Naive thymus-derived CD4-positive, alpha-beta T cell (primary cell): ENCODE measurements around the gene IKZF4. TPM values are rescaled to one million over a fixed set of nuclear protein-coding genes. Genes with fewer than 3 reads are reported as not detected.
"Not testable (repeated sequence)": the region's sequence is repeated elsewhere in the genome, so short reads cannot be mapped to it uniquely, and the experiment has no call there.

ENCODE experiments used
- ATAC-seq: fragments of 150-1000 bp; cut with Tn5 transposase; 2 replicates; pipeline ENCODE4 v1.10.0; 2021; ENCODE audit warnings: mild to moderate bottlenecking, moderate library complexity
- CTCF ChIA-PET: fragments of 350-600 bp; sonication (Branson Sonifier 250); formaldehyde crosslinking; loops from one replicate; lab custom pipeline; 2021; ENCODE audit warnings: antibody characterized with exemption; lab: Charles Lee
- POLR2A ChIA-PET: fragments of 350-600 bp; sonication (Branson Sonifier 250); formaldehyde crosslinking; loops from one replicate; lab custom pipeline; 2021; ENCODE audit warnings: antibody characterized with exemption, inconsistent platforms; lab: Charles Lee
- DNase-seq, 9 donors: peaks; one replicate each; pipeline versions ENCODE4 v3.0.0 to v3.0.0-alpha.2; 2020 to 2022; ENCODE audit warnings: mixed read lengths in 1 of 9
- H3K27ac ChIP-seq: one replicate; pipeline ENCODE4 v1.7.0; 2013; ENCODE audit warnings: mild to moderate bottlenecking, low read depth, low read length, moderate library complexity
- H3K27me3 ChIP-seq, 2 donors: one replicate each; pipeline ENCODE4 v1.7.0; 2013; ENCODE audit warnings: low read length in 2 of 2, mild to moderate bottlenecking in 2 of 2, moderate library complexity in 2 of 2; ENCODE audit not compliant: control insufficient read depth in 2 of 2, insufficient read depth in 2 of 2
- H3K36me3 ChIP-seq, 3 experiments: 1 replicate in 2 of 3; 2 replicates in 1 of 3; pipeline ENCODE4 v1.7.0; 2013; ENCODE audit warnings: low read length in 3 of 3, mild to moderate bottlenecking in 3 of 3, moderate library complexity in 1 of 3; ENCODE audit not compliant: insufficient read depth in 3 of 3, control insufficient read depth in 2 of 3
- H3K4me1 ChIP-seq, 2 donors: one replicate each; pipeline ENCODE4 v1.7.0; 2013; ENCODE audit warnings: low read length in 2 of 2, mild to moderate bottlenecking in 2 of 2, moderate library complexity in 1 of 2; ENCODE audit not compliant: control insufficient read depth in 2 of 2, insufficient read depth in 2 of 2
- H3K4me3 ChIP-seq: 2 replicates; pipeline ENCODE4 v1.7.0; 2013; ENCODE audit warnings: mild to moderate bottlenecking, low read length
- H3K9me3 ChIP-seq, 3 experiments: 1 replicate in 2 of 3; 2 replicates in 1 of 3; pipeline ENCODE4 v1.7.0; 2013; ENCODE audit warnings: low read length in 3 of 3; ENCODE audit not compliant: control insufficient read depth in 2 of 3
- H3K27ac Mint-ChIP-seq, 9 donors: one replicate each; pipeline ENCODE4 v1.8.0; 2020 to 2022; ENCODE audit warnings: mixed read lengths in 9 of 9, mild to moderate bottlenecking in 8 of 9, moderate library complexity in 5 of 9, inconsistent platforms in 2 of 9
- H3K27me3 Mint-ChIP-seq, 5 donors: one replicate each; pipeline ENCODE4 v1.8.0; 2021 to 2022; ENCODE audit warnings: mixed read lengths in 5 of 5, mild to moderate bottlenecking in 1 of 5
- H3K36me3 Mint-ChIP-seq, 5 donors: one replicate each; pipeline ENCODE4 v1.8.0; 2020 to 2022; ENCODE audit warnings: mixed read lengths in 5 of 5, mild to moderate bottlenecking in 3 of 5, inconsistent platforms in 1 of 5
- H3K4me1 Mint-ChIP-seq, 7 donors: one replicate each; pipeline ENCODE4 v1.8.0; 2020 to 2022; ENCODE audit warnings: mixed read lengths in 7 of 7, mild to moderate bottlenecking in 3 of 7, inconsistent platforms in 1 of 7
- H3K4me3 Mint-ChIP-seq, 10 donors: one replicate each; pipeline ENCODE4 v1.8.0; 2020 to 2022; ENCODE audit warnings: mild to moderate bottlenecking in 10 of 10, mixed read lengths in 10 of 10, moderate library complexity in 6 of 10, inconsistent platforms in 2 of 10
- H3K9me3 Mint-ChIP-seq, 11 donors: one replicate each; pipeline ENCODE4 v1.8.0; 2020 to 2022; ENCODE audit warnings: mixed read lengths in 11 of 11, mild to moderate bottlenecking in 4 of 11, inconsistent platforms in 1 of 11, moderate library complexity in 1 of 11
- intact Hi-C, 2 donors: fragments of 100-400 bp; cut with micrococcal nuclease; formaldehyde crosslinking; loops; one replicate each; pipeline ENCODE4 v1.15.1; 2023
- polyA plus RNA-seq, 2 donors: library from polyadenylated mRNA; unstranded; fragments of 300-500 nt; fragmentation: Illumina TruSeq; gene quantifications; one replicate each; pipeline ENCODE4 v1.2.3, GENCODE V29; 2021
- total RNA-seq, 6 experiments: library from RNA in 5 of 6; stranded (reverse) in 5 of 6; gene quantifications; 1 replicate in 5 of 6; 2 replicates in 1 of 6; pipeline ENCODE4 v1.2.3 and lab custom pipeline; 2021 to 2026

Gene IKZF4
- total and polyA plus RNA-seq, 7 experiments from 2014 or later: 0.54 to 37.8 (median 4.5) TPM

- Histone ChIP-seq H3K4me1 (no peaks in the 10 kb centered on the region), H3K9me3 (no peaks in the 10 kb centered on the region), H3K27me3 (no peaks in the 10 kb centered on the region), H3K36me3 (peaks cover 0 to 54% (median 15%) of the 10 kb centered on the region in 3 experiments), H3K27ac (no peak overlapping the region), H3K4me3 (no peak overlapping the region)
- Mint-ChIP-seq H3K4me3 (no peak overlapping the region), H3K4me1 (peaks cover 6 to 21% (median 12%) of the 10 kb centered on the region in 7 donors), H3K9me3 (no peaks in the 10 kb centered on the region), H3K27ac (no peak overlapping the region), H3K27me3 (no peaks in the 10 kb centered on the region), H3K36me3 (peaks cover 0 to 28% (median 5%) of the 10 kb centered on the region in 5 donors)
- DNase-seq (no peak), ATAC-seq (no peak)
- intact Hi-C loops: no loop called here
- ChIA-PET POLR2A (interaction anchor here (1.0 to 5.6 kb wide), 5 partner anchors 10 to 155 kb away, joined by 3 to 36 read pairs (median 5); partner anchors contain the start of genes DNAJC14 and RAB5B), CTCF (interaction anchor here (1.2 to 4.0 kb wide), 4 partner anchors 9 to 29 kb away, joined by 3 to 27 read pairs (median 5); partner anchors contain the start of gene RAB5B)
Observed at GRCh38 chr12:55984861-55985260, 36.0 kb upstream of the IKZF4 start.

- H3K36me3 ChIP-seq: peaks cover 2 to 54% (median 16%) of the 10 kb centered on the region in 3 experiments
- H3K27me3 ChIP-seq: no peaks in the 10 kb centered on the region
- no peaks in the 10 kb centered on the region for H3K9me3 ChIP-seq
- no peaks in the 10 kb centered on the region for H3K9me3 Mint-ChIP-seq
- no peak for ATAC-seq
- intact Hi-C loops: no loop called here
- no peak overlapping the region for H3K27ac ChIP-seq
- H3K27ac Mint-ChIP-seq: peak overlapping the region in 1 of 9 donors; percentile 20
- ChIA-PET POLR2A (interaction anchor here (1.2 to 5.6 kb wide), 4 partner anchors 10 to 155 kb away, joined by 3 to 36 read pairs (median 6); partner anchors contain the start of genes DNAJC14 and RAB5B), CTCF (interaction anchor here (0.7 to 4.0 kb wide), 3 partner anchors 10 to 156 kb away, joined by 3 to 27 read pairs (median 3); partner anchors contain the start of gene DNAJC14)
- no peaks in the 10 kb centered on the region for H3K4me1 ChIP-seq
- no peak overlapping the region for H3K4me3 ChIP-seq
- no peak for DNase-seq
- H3K4me1 Mint-ChIP-seq: peaks cover under 1 to 17% (median 8%) of the 10 kb centered on the region in 7 donors
- peaks cover 0 to 31% (median 7%) of the 10 kb centered on the region in 5 donors for H3K36me3 Mint-ChIP-seq
- H3K4me3 Mint-ChIP-seq: no peak overlapping the region
- no peaks in the 10 kb centered on the region for H3K27me3 Mint-ChIP-seq
Observed at GRCh38 chr12:55985341-55985740, 35.5 kb upstream of the IKZF4 start.

- ATAC-seq, H3K27me3 ChIP-seq, H3K9me3 ChIP-seq, H3K27ac ChIP-seq, intact Hi-C loops, H3K4me3 Mint-ChIP-seq, H3K4me3 ChIP-seq, H3K4me1 ChIP-seq, H3K9me3 Mint-ChIP-seq, DNase-seq, H3K27me3 Mint-ChIP-seq: not testable (repeated sequence)
- Mint-ChIP-seq H3K4me1 (peaks cover 0 to 12% (median 6%) of the 10 kb centered on the region in 7 donors), H3K27ac (peak overlapping the region in 2 of 9 donors; percentile 19 to 21), H3K36me3 (peaks cover 0 to 35% (median 12%) of the 10 kb centered on the region in 5 donors)
- POLR2A ChIA-PET: interaction anchor here (1.0 to 5.6 kb wide), 3 partner anchors 10 to 27 kb away, joined by 3 to 36 read pairs (median 3); partner anchors contain the start of gene RAB5B
- CTCF ChIA-PET: interaction anchor here (0.7 to 4.0 kb wide), 3 partner anchors 10 to 174 kb away, joined by 3 to 27 read pairs (median 3); partner anchors contain the start of gene DNAJC14
- peaks cover 8 to 55% (median 13%) of the 10 kb centered on the region in 3 experiments for H3K36me3 ChIP-seq
Observed at GRCh38 chr12:55985976-55986375, 34.9 kb upstream of the IKZF4 start.

GRCh38 chr12:55991110-55991509, 29.7 kb upstream of the IKZF4 start:
- no peaks in the 10 kb centered on the region for H3K27me3 ChIP-seq
- POLR2A ChIA-PET: interaction anchor here (1.2 to 2.2 kb wide), 3 partner anchors 17 to 301 kb away, joined by 3 to 8 read pairs (median 4); partner anchors contain the start of gene RAB5B
- intact Hi-C loops: no loop called here
- no peak overlapping the region for H3K27ac ChIP-seq
- Mint-ChIP-seq H3K4me1 (peaks cover 2 to 13% (median 3%) of the 10 kb centered on the region in 7 donors), H3K4me3 (no peak overlapping the region), H3K9me3 (no peaks in the 10 kb centered on the region), H3K27ac (peak overlapping the region in 2 of 9 donors; percentile 34 to 40), H3K36me3 (peaks cover 0 to 37% (median 20%) of the 10 kb centered on the region in 5 donors), H3K27me3 (peaks cover 0 to under 1% (median 0%) of the 10 kb centered on the region in 5 donors)
- H3K4me1 ChIP-seq: no peaks in the 10 kb centered on the region
- no peaks in the 10 kb centered on the region for H3K9me3 ChIP-seq
- H3K36me3 ChIP-seq: peaks cover 11 to 71% (median 19%) of the 10 kb centered on the region in 3 experiments
- no peak overlapping the region for H3K4me3 ChIP-seq
- no peak for ATAC-seq
- no peak for DNase-seq
- CTCF ChIA-PET: interaction anchor here (0.7 to 1.1 kb wide), 3 partner anchors 38 to 171 kb away, joined by 3 to 6 read pairs (median 3); no protein-coding TSS in a partner anchor

GRCh38 chr12:55993230-55993853, 27.5 kb upstream of the IKZF4 start:
- POLR2A ChIA-PET: interaction anchor here (1.0 kb wide), 1 partner anchor 29 kb away, joined by 3 read pairs; no protein-coding TSS in a partner anchor
- Histone ChIP-seq H3K9me3 (no peaks in the 10 kb centered on the region), H3K27me3 (no peaks in the 10 kb centered on the region), H3K4me1 (peaks cover 0 to 14% of the 10 kb centered on the region in 2 donors), H3K36me3 (peaks cover 11 to 58% (median 19%) of the 10 kb centered on the region in 3 experiments), H3K27ac (no peak overlapping the region), H3K4me3 (no peak overlapping the region)
- CTCF ChIA-PET: interaction anchor here (1.5 kb wide), 1 partner anchor 36 kb away, joined by 3 read pairs; no protein-coding TSS in a partner anchor
- Mint-ChIP-seq H3K9me3 (no peaks in the 10 kb centered on the region), H3K27me3 (peaks cover 0 to 4% (median 0%) of the 10 kb centered on the region in 5 donors), H3K36me3 (peaks cover 0 to 33% (median 20%) of the 10 kb centered on the region in 5 donors), H3K4me1 (peaks cover 8 to 30% (median 16%) of the 10 kb centered on the region in 7 donors), H3K27ac (peak overlapping the region in 2 of 9 donors; percentile 21 to 61), H3K4me3 (no peak overlapping the region)
- DNase-seq (no peak), ATAC-seq (no peak)
- intact Hi-C loops: no loop called here

- Histone ChIP-seq H3K9me3 (no peaks in the 10 kb centered on the region), H3K4me1 (peaks cover 0 to 14% of the 10 kb centered on the region in 2 donors), H3K36me3 (peaks cover 6 to 40% (median 17%) of the 10 kb centered on the region in 3 experiments), H3K4me3 (no peak overlapping the region), H3K27ac (no peak overlapping the region), H3K27me3 (no peaks in the 10 kb centered on the region)
- Mint-ChIP-seq H3K27ac (peak overlapping the region in 2 of 9 donors; percentile 9 to 67), H3K27me3 (peaks cover 0 to 4% (median 0%) of the 10 kb centered on the region in 5 donors), H3K4me1 (peaks cover 8 to 37% (median 16%) of the 10 kb centered on the region in 7 donors), H3K36me3 (peaks cover 0 to 27% (median 19%) of the 10 kb centered on the region in 5 donors), H3K4me3 (no peak overlapping the region), H3K9me3 (no peaks in the 10 kb centered on the region)
- DNase-seq: no peak
- ChIA-PET CTCF (interaction anchor here (0.6 to 6.5 kb wide), 18 partner anchors 11 to 763 kb away, joined by 3 to 54 read pairs (median 4); partner anchors contain the start of genes PA2G4 and RAB5B), POLR2A (interaction anchor here (0.6 to 3.8 kb wide), 15 partner anchors 9 to 252 kb away, joined by 3 to 20 read pairs (median 5); partner anchors contain the start of genes PA2G4, RAB5B and SMARCC2)
- no peak for ATAC-seq
- intact Hi-C loops: loop anchor here in 1 of 2 donors (5.0 kb wide), 2 partner anchors 107 to 122 kb away; partner anchors contain the start of genes PA2G4, RPL41 and ZC3H10
Observed at GRCh38 chr12:55995366-55995765, 25.5 kb upstream of the IKZF4 start.
